ENCODE measurements around the gene GPR157.

The GPR157 gene

DNA sequence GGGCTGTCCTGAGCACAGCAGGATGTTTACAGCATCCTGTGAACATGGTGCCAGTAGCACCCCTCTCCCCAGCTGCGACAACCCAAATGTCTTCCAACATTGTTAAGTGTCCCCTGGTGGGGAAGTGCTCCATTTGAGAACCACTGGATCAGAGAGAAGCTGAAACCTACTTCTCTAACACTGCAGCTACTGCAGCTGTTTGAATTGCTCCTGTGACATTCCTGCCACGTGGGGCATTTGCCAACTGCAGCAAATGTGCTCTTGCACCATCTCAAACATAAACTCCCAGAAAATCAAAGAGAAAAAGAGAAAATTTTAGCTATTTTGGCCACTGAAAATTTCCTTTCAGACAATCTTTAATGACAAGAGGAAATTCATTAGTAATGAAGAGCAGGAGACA is 70.4 kb downstream of the GPR157 start:
- no peak for ATAC-seq
- TF ChIP-seq OSR1 (CRISPR knock-in tag; IDR thresholded peaks at IDR 0.05) (no peak), CSDC2 (CRISPR knock-in tag; IDR thresholded peaks at IDR 0.05) (no peak), ZFP3 (CRISPR knock-in tag; IDR thresholded peaks at IDR 0.05) (no peak), SNAI2 (CRISPR knock-in tag; IDR thresholded peaks at IDR 0.05) (no peak), GLIS3 (CRISPR knock-in tag; IDR thresholded peaks at IDR 0.05) (no peak), PATZ1 (CRISPR knock-in tag; IDR thresholded peaks at IDR 0.05; ENCODE audit: borderline replicate concordance) (no peak)

DNA sequence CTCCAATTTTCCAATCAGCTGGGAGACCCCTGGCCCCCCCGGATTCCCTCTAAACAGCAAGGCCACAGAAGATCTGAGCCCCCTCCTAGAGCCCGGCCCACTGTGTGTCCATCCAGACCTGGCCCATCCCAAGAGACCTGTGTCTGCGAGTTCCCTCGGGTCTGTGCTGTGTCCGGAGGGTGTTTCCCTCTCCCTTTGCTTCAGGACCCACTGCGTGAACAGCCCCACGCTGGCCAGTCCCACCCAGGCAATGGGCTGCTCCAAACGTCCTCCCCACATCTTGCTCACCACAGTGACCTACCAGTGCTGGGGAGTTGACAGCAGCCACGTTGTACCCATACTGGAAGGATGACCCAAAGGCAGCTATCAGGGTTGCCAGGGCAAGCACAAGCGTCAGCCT is 71.1 kb downstream of the GPR157 start:
- no peak for ATAC-seq

DNA sequence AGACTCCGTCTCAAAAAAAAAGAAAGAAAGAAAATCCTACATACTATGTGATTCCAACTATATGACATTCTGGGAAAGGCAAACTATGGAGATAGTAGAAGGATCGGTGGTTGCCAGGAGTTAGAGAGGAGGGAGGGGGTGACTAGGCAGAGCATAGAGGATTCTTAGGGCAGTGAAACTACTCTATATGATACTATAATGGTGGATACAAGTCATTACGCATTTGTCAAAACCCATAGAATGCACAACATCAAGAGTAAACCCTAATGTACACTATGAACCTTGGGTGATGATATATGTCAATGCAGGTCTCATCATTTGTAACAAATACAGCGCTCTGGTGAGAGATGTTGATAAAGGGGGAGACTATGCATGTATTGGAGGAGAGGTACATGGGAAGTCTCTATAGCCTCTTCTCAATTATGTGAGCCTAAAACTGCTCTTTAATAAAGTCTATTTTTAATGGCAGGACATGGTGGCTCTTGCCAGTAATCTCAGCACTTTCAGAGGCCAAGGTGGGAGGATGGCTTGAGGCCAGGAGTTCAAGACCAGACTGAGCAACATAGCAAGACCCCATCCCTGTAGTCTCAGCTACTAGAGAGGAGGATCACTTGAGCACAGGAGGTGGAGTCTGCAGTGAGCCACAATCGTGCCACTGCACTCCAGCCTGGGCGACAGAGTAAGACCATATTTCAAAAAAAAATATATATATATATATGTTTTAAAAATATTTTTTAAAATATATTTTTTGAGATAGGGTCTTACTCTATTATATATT is 76.4 kb downstream of the GPR157 start:
- no peak for ATAC-seq
- TF ChIP-seq TSHZ2 (CRISPR knock-in tag; IDR thresholded peaks at IDR 0.05) (no peak), ISL1 (CRISPR knock-in tag; IDR thresholded peaks at IDR 0.05) (no peak), GLIS3 (CRISPR knock-in tag; IDR thresholded peaks at IDR 0.05) (no peak), TOX (CRISPR knock-in tag; IDR thresholded peaks at IDR 0.05; ENCODE audit: borderline replicate concordance) (no peak), ZFP3 (CRISPR knock-in tag; IDR thresholded peaks at IDR 0.05) (no peak), TCF4 (CRISPR knock-in tag; IDR thresholded peaks at IDR 0.05; ENCODE audit: borderline replicate concordance) (no peak), ZNF8 (CRISPR knock-in tag; IDR thresholded peaks at IDR 0.05) (no peak), CSDC2 (CRISPR knock-in tag; IDR thresholded peaks at IDR 0.05) (no peak), CSRNP3 (CRISPR knock-in tag; IDR thresholded peaks at IDR 0.05) (no peak), ARNTL (CRISPR knock-in tag; IDR thresholded peaks at IDR 0.05; ENCODE audit: borderline replicate concordance, low read depth) (no peak), ESRRG (CRISPR knock-in tag; IDR thresholded peaks at IDR 0.05) (no peak), POU6F1 (CRISPR knock-in tag; IDR thresholded peaks at IDR 0.05; ENCODE audit: borderline replicate concordance, low read depth) (no peak), ZNF565 (CRISPR knock-in tag; conservative IDR thresholded peaks at IDR 0.05; ENCODE audit: low read depth) (no peak), OSR1 (CRISPR knock-in tag; IDR thresholded peaks at IDR 0.05) (no peak), ZFP30 (CRISPR knock-in tag; IDR thresholded peaks at IDR 0.05) (no peak), ZNF70 (CRISPR knock-in tag; IDR thresholded peaks at IDR 0.05) (no peak), PPARA (CRISPR knock-in tag; IDR thresholded peaks at IDR 0.05; ENCODE audit: borderline replicate concordance) (no peak), PATZ1 (CRISPR knock-in tag; IDR thresholded peaks at IDR 0.05; ENCODE audit: borderline replicate concordance) (no peak)
- TF ChIP-seq, protein P1, sequence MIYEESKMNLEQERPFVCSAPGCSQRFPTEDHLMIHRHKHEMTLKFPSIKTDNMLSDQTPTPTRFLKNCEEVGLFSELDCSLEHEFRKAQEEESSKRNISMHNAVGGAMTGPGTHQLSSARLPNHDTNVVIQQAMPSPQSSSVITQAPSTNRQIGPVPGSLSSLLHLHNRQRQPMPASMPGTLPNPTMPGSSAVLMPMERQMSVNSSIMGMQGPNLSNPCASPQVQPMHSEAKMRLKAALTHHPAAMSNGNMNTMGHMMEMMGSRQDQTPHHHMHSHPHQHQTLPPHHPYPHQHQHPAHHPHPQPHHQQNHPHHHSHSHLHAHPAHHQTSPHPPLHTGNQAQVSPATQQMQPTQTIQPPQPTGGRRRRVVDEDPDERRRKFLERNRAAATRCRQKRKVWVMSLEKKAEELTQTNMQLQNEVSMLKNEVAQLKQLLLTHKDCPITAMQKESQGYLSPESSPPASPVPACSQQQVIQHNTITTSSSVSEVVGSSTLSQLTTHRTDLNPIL (CRISPR knock-in tag; IDR thresholded peaks at IDR 0.05; ENCODE audit: low read depth) = no peak

More for the DNA sequence above, 71.1 kb downstream of the GPR157 start:
- no peak for TF ChIP-seq TCF4 (CRISPR knock-in tag; IDR thresholded peaks at IDR 0.05; ENCODE audit: borderline replicate concordance)
- no peak for TF ChIP-seq ZFP3 (CRISPR knock-in tag; IDR thresholded peaks at IDR 0.05)
- TF ChIP-seq CSDC2 (CRISPR knock-in tag; IDR thresholded peaks at IDR 0.05) = no peak
- no peak for TF ChIP-seq POU6F1 (CRISPR knock-in tag; IDR thresholded peaks at IDR 0.05; ENCODE audit: borderline replicate concordance, low read depth)
- no peak for TF ChIP-seq ESRRG (CRISPR knock-in tag; IDR thresholded peaks at IDR 0.05)
- TF ChIP-seq ZNF8 (CRISPR knock-in tag; IDR thresholded peaks at IDR 0.05) = no peak
- no peak for TF ChIP-seq BACH2 (CRISPR knock-in tag; IDR thresholded peaks at IDR 0.05; ENCODE audit: borderline replicate concordance)
- TF ChIP-seq ZFP30 (CRISPR knock-in tag; IDR thresholded peaks at IDR 0.05) = no peak
- TF ChIP-seq TOX (CRISPR knock-in tag; IDR thresholded peaks at IDR 0.05; ENCODE audit: borderline replicate concordance) = no peak
- no peak for TF ChIP-seq ZNF70 (CRISPR knock-in tag; IDR thresholded peaks at IDR 0.05)
